Brain microvascular endothelial cell (primary cell): ENCODE results near the gene COL23A1.

Experiments
- DNase-seq: peaks from one replicate; pipeline ENCODE4 v3.0.0-alpha.2; 2020
- H3K27ac ChIP-seq: fragments of 250-450 bp; sonication (Bioruptor Pico); 2 replicates; pipeline ENCODE4 v1.5.1; 2020; ENCODE audit warnings: mild to moderate bottlenecking, moderate library complexity
- H3K27me3 ChIP-seq: fragments of 250-450 bp; sonication (Bioruptor Pico); replicated peaks from 2 replicates; pipeline ENCODE4 v1.5.1; 2020; ENCODE audit warnings: mild to moderate bottlenecking
- H3K36me3 ChIP-seq: fragments of 250-450 bp; sonication (Bioruptor Pico); replicated peaks from 2 replicates; pipeline ENCODE4 v1.5.1; 2020; ENCODE audit warnings: mild to moderate bottlenecking
- H3K4me3 ChIP-seq: 2 replicates; pipeline ENCODE4 v1.5.1; 2011; ENCODE audit warnings: low read depth, mild to moderate bottlenecking, control low read depth, low read length, moderate library complexity
- CTCF ChIP-seq: IDR thresholded peaks from 2 replicates; pipeline ENCODE4 v1.5.1; 2011; ENCODE audit warnings: low read depth, mild to moderate bottlenecking, moderate library complexity, low read length, control low read depth, inconsistent platforms; ENCODE audit errors: missing control alignments
- in situ Hi-C: cut with HindIII; loops from 2 replicates; pipeline ENCODE4 v1.10.0; 2017; ENCODE audit warnings: low sequenced_read_pairs, low pct_ligation_motif_present

The COL23A1 gene

GRCh38 chr5:178341091-178341850 is 248.9 kb downstream of the COL23A1 start:
- in situ Hi-C loops: no loop called here
- Histone ChIP-seq H3K36me3 (no peaks in the 10 kb centered on the region), H3K4me3 (no peak overlapping the region), H3K27me3 (no peaks in the 10 kb centered on the region), H3K27ac (no peak overlapping the region)
- no peak for DNase-seq
- no peak for TF ChIP-seq CTCF

GRCh38 chr5:178340637-178341036 is 249.6 kb downstream of the COL23A1 start:
- Histone ChIP-seq H3K4me3 (no peak overlapping the region), H3K36me3 (no peaks in the 10 kb centered on the region), H3K27me3 (no peaks in the 10 kb centered on the region), H3K27ac (no peak overlapping the region)
- TF ChIP-seq CTCF: no peak
- no peak for DNase-seq
- in situ Hi-C loops: no loop called here

- DNase-seq: no peak
- in situ Hi-C loops: no loop called here
- no peaks in the 10 kb centered on the region for H3K27me3 ChIP-seq
- no peak for TF ChIP-seq CTCF
- H3K4me3 ChIP-seq: no peak overlapping the region
- H3K36me3 ChIP-seq: no peaks in the 10 kb centered on the region
- no peak overlapping the region for H3K27ac ChIP-seq
Observed at GRCh38 chr5:178340187-178340586, 250.0 kb downstream of the COL23A1 start.

GRCh38 chr5:178339272-178339671 is 250.9 kb downstream of the COL23A1 start:
- DNase-seq: no peak
- Histone ChIP-seq H3K4me3 (no peak overlapping the region), H3K36me3 (no peaks in the 10 kb centered on the region), H3K27ac (no peak overlapping the region), H3K27me3 (no peaks in the 10 kb centered on the region)
- in situ Hi-C loops: no loop called here
- no peak for TF ChIP-seq CTCF

GRCh38 chr5:178338750-178339144 is 251.4 kb downstream of the COL23A1 start:
- no peak for DNase-seq
- H3K27me3 ChIP-seq: no peaks in the 10 kb centered on the region
- in situ Hi-C loops: no loop called here
- no peak overlapping the region for H3K27ac ChIP-seq
- no peak overlapping the region for H3K4me3 ChIP-seq
- no peak for TF ChIP-seq CTCF
- no peaks in the 10 kb centered on the region for H3K36me3 ChIP-seq
